Subcutaneous abdominal adipose tissue (tissue), 5 donors: ENCODE results near the gene ZNRF1.

Experiments used
- H3K27ac ChIP-seq: one replicate; pipeline ENCODE4 v1.7.0; 2013; ENCODE audit warnings: low read depth, mild to moderate bottlenecking, inconsistent platforms, low read length, moderate library complexity
- H3K27me3 ChIP-seq, 5 donors: one replicate each; pipeline ENCODE4 v1.7.0; 2013; ENCODE audit warnings: low read length in 5 of 5, inconsistent platforms in 1 of 5; ENCODE audit not compliant: control insufficient read depth in 5 of 5, insufficient read depth in 4 of 5
- H3K36me3 ChIP-seq, 5 donors: one replicate each; pipeline ENCODE4 v1.7.0; 2013; ENCODE audit warnings: low read length in 5 of 5; ENCODE audit not compliant: control insufficient read depth in 5 of 5, insufficient read depth in 5 of 5
- H3K4me1 ChIP-seq, 5 donors: one replicate each; pipeline ENCODE4 v1.7.0; 2013; ENCODE audit warnings: low read length in 5 of 5, mild to moderate bottlenecking in 3 of 5, moderate library complexity in 1 of 5; ENCODE audit not compliant: control insufficient read depth in 5 of 5, insufficient read depth in 5 of 5
- H3K4me3 ChIP-seq, 5 donors: one replicate each; pipeline ENCODE4 v1.7.0; 2013; ENCODE audit warnings: low read length in 5 of 5, low read depth in 1 of 5
- H3K9ac ChIP-seq, 5 donors: one replicate each; pipeline ENCODE4 v1.7.0; 2013; ENCODE audit warnings: low read length in 5 of 5, mild to moderate bottlenecking in 4 of 5, moderate library complexity in 3 of 5
- H3K9me3 ChIP-seq, 5 donors: one replicate each; pipeline ENCODE4 v1.7.0; 2013; ENCODE audit warnings: low read length in 5 of 5; ENCODE audit not compliant: control insufficient read depth in 5 of 5
- donor health status: healthy.
- donor health status: healthy.
- donor health status: healthy.
- donor health status: healthy.
- donor health status: healthy.

Gene ZNRF1

GRCh38 chr16:75081179-75081859 lies 82.5 kb downstream of the ZNRF1 start:
- Histone ChIP-seq H3K4me1 (peaks cover 0 to 12% (median 5%) of the 10 kb centered on the region in 5 donors), H3K9me3 (no peaks in the 10 kb centered on the region), H3K27ac (no peak overlapping the region), H3K36me3 (no peaks in the 10 kb centered on the region), H3K4me3 (no peak overlapping the region), H3K9ac (no peak overlapping the region), H3K27me3 (no peaks in the 10 kb centered on the region)

- Histone ChIP-seq H3K4me1 (peaks cover 5 to 35% (median 28%) of the 10 kb centered on the region in 5 donors), H3K9ac (no peak overlapping the region), H3K27ac (no peak overlapping the region), H3K4me3 (no peak overlapping the region), H3K9me3 (no peaks in the 10 kb centered on the region), H3K27me3 (no peaks in the 10 kb centered on the region), H3K36me3 (no peaks in the 10 kb centered on the region)
These were observed 85.0 kb downstream of the ZNRF1 start for GRCh38 chr16:75083813-75084212.

- Histone ChIP-seq H3K4me3 (no peak overlapping the region), H3K9ac (no peak overlapping the region), H3K36me3 (no peaks in the 10 kb centered on the region), H3K27ac (no peak overlapping the region), H3K4me1 (peaks cover 5 to 37% (median 32%) of the 10 kb centered on the region in 5 donors), H3K9me3 (no peaks in the 10 kb centered on the region), H3K27me3 (no peaks in the 10 kb centered on the region)
These were observed 86.7 kb downstream of the ZNRF1 start for GRCh38 chr16:75085556-75085955.

DNA sequence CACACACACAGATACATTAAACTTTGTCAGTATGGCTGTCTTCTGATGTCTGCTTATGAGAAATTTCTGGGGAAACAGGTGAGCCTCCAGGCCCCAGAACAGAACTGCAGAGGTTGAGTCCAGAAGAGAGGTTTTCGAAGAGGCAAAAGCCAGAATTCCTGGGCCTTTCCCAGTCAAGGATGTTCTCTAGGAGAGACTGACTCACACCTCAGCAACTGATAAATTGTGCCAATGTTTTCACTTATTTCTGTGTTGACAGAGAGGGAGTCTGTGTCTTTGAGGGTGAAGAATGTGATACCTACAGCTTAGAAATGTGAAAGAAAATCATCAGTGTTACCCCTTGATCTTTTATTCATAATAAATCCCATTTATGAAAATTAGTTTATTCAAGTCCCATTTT lies 87.5 kb downstream of the ZNRF1 start:
- Histone ChIP-seq H3K27me3 (no peaks in the 10 kb centered on the region), H3K9me3 (no peaks in the 10 kb centered on the region), H3K4me3 (no peak overlapping the region), H3K36me3 (no peaks in the 10 kb centered on the region), H3K27ac (no peak overlapping the region), H3K4me1 (peaks cover 5 to 34% (median 31%) of the 10 kb centered on the region in 5 donors), H3K9ac (no peak overlapping the region)

DNA sequence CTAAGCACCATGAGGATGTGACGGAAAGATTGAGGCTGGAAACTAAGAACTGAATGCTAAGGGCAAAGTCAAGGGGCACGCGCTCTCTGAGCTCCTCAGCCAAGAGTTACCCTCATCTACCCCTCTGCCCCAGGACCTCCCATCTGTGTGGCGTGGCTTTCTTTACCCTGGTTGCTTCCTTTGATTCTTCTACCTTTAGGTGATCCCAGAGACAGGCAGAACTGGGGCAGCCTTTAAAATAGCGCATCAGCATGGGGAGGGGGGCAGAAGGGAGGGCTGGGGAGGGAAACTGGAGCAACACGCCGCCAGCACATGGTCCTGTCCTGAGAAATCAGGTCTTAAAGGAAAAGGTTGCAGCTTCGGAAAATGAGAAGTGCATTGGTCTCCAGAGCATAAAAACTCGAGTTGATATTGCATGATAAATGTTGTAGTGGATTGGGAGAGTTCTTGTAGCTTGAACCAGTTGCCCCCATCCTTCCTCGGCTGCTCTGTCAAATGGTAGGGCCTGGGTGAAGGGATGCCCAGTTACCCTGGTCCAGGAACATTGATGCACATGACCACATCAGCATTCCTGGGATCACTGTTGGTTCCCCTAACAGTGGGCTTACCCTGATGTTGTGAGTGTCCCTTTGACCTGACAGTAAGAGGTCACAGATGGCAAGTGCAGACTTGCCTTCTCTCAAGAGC lies 88.0 kb downstream of the ZNRF1 start:
- Histone ChIP-seq H3K27ac (no peak overlapping the region), H3K27me3 (no peaks in the 10 kb centered on the region), H3K9ac (peak overlapping the region in 2 of 5 donors; percentile 12 to 28), H3K9me3 (no peaks in the 10 kb centered on the region), H3K36me3 (no peaks in the 10 kb centered on the region), H3K4me3 (peak overlapping the region in 2 of 5 donors; percentile 18 to 46), H3K4me1 (peaks cover 5 to 29% (median 27%) of the 10 kb centered on the region in 5 donors)

GRCh38 chr16:75087375-75087979 lies 88.7 kb downstream of the ZNRF1 start:
- no peaks in the 10 kb centered on the region for H3K36me3 ChIP-seq
- H3K27ac ChIP-seq: peak overlapping the region; percentile 54
- peaks cover 5 to 29% (median 24%) of the 10 kb centered on the region in 5 donors for H3K4me1 ChIP-seq
- H3K9me3 ChIP-seq: no peaks in the 10 kb centered on the region
- peak overlapping the region in 4 of 5 donors; percentile 11 to 29 (median 20) for H3K9ac ChIP-seq
- peak overlapping the region in 4 of 5 donors; percentile 18 to 46 (median 34) for H3K4me3 ChIP-seq
- H3K27me3 ChIP-seq: no peaks in the 10 kb centered on the region

DNA sequence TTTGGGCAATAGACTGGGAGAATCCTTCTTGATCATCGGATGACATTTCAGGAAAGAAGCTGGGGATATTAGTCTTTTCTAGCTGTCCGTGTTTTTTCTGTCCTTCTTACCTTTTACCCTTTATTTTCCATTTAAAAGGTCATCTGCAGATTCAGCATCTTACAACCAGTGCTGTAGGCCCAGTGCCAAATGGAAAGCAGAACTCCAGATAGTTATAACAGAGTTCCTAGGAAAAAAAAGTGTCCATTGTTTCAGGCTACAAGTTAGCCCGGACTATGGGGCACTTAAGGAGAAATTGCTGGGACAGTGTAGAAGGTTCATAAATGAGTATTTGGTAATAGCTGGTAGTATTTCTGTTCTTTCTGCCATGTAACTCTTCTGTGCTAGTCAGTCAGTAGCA lies 89.4 kb downstream of the ZNRF1 start:
- Histone ChIP-seq H3K36me3 (no peaks in the 10 kb centered on the region), H3K4me3 (peak overlapping the region in 1 of 5 donors; percentile 18), H3K4me1 (peaks cover 5 to 29% (median 24%) of the 10 kb centered on the region in 5 donors), H3K27ac (no peak overlapping the region), H3K9ac (no peak overlapping the region), H3K27me3 (no peaks in the 10 kb centered on the region), H3K9me3 (no peaks in the 10 kb centered on the region)

DNA sequence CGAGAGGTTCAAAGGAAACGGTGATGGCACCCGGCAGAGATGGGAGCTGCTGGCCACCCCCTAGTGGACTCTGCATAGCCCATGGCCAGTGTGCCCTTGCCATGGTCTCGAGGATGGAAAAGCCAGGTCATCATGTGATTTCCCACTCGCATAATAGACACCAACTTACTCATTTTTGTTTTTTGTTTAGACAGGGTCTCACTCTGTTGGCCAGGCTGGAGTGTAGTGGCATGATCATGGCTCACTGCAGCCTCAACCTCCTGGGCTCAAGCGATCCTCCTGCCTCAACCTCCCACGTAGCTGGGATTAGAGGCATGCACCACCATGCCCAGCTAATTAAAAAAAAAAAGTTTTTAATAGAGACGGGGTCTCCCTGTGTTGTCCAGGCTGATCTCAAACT lies 90.1 kb downstream of the ZNRF1 start:
- peaks cover 0 to 4% (median 4%) of the 10 kb centered on the region in 5 donors for H3K36me3 ChIP-seq
- H3K4me3 ChIP-seq: no peak overlapping the region
- no peaks in the 10 kb centered on the region for H3K9me3 ChIP-seq
- no peaks in the 10 kb centered on the region for H3K27me3 ChIP-seq
- H3K4me1 ChIP-seq: peaks cover 5 to 29% (median 24%) of the 10 kb centered on the region in 5 donors
- H3K9ac ChIP-seq: no peak overlapping the region
- no peak overlapping the region for H3K27ac ChIP-seq

DNA sequence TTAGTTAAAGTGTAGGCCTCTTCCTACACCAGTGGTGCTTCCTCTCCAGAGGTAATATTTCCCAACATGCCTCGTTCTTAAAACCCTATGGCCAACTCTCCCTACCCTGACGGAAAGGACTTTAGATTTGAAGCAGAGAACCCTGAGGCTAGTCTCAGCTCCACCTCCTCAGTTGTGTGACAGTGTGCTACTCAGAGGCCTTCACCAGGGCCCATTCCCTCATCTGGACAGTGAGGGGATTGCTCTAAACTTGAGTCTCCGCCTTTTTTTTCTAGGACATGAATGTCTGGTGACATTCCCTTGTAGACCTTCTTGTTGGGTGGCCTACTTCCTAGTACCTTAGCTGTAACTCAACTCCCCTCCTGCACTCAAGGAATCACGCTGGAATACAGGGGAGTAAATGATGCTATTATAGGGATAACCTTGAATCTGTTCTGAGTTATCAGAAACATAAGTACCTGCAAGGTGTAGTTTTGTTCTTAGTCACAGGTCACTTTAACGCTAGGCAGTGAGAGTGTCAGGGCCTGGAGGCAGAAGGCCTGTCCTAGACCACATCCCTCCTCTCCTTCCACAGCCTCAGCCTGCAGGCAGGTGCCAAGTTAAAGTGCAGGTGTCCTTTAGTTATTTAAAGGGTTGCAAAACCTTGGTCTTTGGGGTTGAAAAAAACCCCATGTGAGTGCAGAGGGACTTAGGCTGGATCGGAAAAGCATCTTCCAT lies 90.8 kb downstream of the ZNRF1 start:
- Histone ChIP-seq H3K9me3 (no peaks in the 10 kb centered on the region), H3K9ac (no peak overlapping the region), H3K36me3 (peaks cover 0 to 12% (median 7%) of the 10 kb centered on the region in 5 donors), H3K27ac (no peak overlapping the region), H3K4me1 (peaks cover 5 to 29% (median 24%) of the 10 kb centered on the region in 5 donors), H3K4me3 (no peak overlapping the region), H3K27me3 (no peaks in the 10 kb centered on the region)
